HCT116 (cell line): ENCODE results near the gene DDN. TPM values are rescaled to one million over a fixed set of nuclear protein-coding genes. Genes with fewer than 3 reads are reported as not detected.

Source experiments
- ATAC-seq: fragments of 200-7000 bp; cut with Tn5 transposase; 2 replicates; pipeline ENCODE4 v1.9.1; 2020; ENCODE audit warnings: mild to moderate bottlenecking, moderate library complexity
- BruUV-seq: library from RNA; stranded (reverse); fragments of 400-500 nt; replicated peaks from 2 replicates; lab custom pipeline; 2021; lab: Mats Ljungman, UMichigan
- CTCF ChIA-PET: fragments of 300-600 bp; sonication (Branson Sonifier 250); formaldehyde crosslinking; loops from one replicate; lab custom pipeline; 2021; ENCODE audit warnings: antibody characterized with exemption; lab: Charles Lee
- POLR2A ChIA-PET: fragments of 300-600, 350-600 bp; sonication (Branson Sonifier 250); formaldehyde crosslinking; loops from one replicate; lab custom pipeline; 2021; ENCODE audit warnings: antibody characterized with exemption; lab: Charles Lee
- RAD21 ChIA-PET, 2 experiments: fragments of 300-600 bp; sonication (Branson Sonifier 250); formaldehyde crosslinking; loops; one replicate each; lab custom pipeline; 2023; ENCODE audit warnings: low total read pairs in 2 of 2; ENCODE audit not compliant: uncharacterized antibody in 2 of 2, unreplicated experiment in 2 of 2, low non-redundant PET in 1 of 2; lab: Charles Lee
- DNase-seq: peaks from one replicate; pipeline ENCODE4 v3.0.0-alpha.2; 2010; ENCODE audit warnings: low read depth, low spot score
- H2AFZ ChIP-seq: fragments of 200-600 bp; shearing (Covaris generic), sonication (generic); 2 replicates; pipeline ENCODE4 v1.6.1; 2017; ENCODE audit warnings: low read depth, mixed run types, mixed read lengths, antibody characterized with exemption, low read length; ENCODE audit not compliant: poor library complexity, severe bottlenecking
- H3K27ac ChIP-seq: 2 replicates; pipeline ENCODE4 v1.5.1; 2012; ENCODE audit warnings: low read depth, low read length
- H3K27me3 ChIP-seq: fragments of 200-600 bp; sonication (generic); 2 replicates; pipeline ENCODE4 v1.6.1; 2016; ENCODE audit warnings: mixed run types, low read length, mixed read lengths; ENCODE audit not compliant: insufficient read depth
- H3K36me3 ChIP-seq, 2 experiments: fragments of 200-500 bp in 1 of 2; fragments of 200-600 bp in 1 of 2; sonication (Bioruptor generic) in 1 of 2; sonication (generic) in 1 of 2; 2 replicates each; pipeline versions ENCODE4 v1.5.1 to v1.6.1; 2014 to 2016; ENCODE audit warnings: low read length in 2 of 2, inconsistent platforms in 1 of 2, mixed read lengths in 1 of 2, mixed run types in 1 of 2; ENCODE audit not compliant: insufficient read depth in 2 of 2, control insufficient read depth in 1 of 2
- H3K4me1 ChIP-seq, 2 experiments: fragments of 200-600 bp in 1 of 2; sonication (generic) in 1 of 2; 2 replicates each; pipeline versions ENCODE4 v1.5.1 to v1.6.1; 2012 to 2017; ENCODE audit warnings: low read length in 2 of 2, inconsistent platforms in 1 of 2, mild to moderate bottlenecking in 1 of 2, mixed read lengths in 1 of 2, mixed run types in 1 of 2, moderate library complexity in 1 of 2; ENCODE audit not compliant: insufficient read depth in 2 of 2, control insufficient read depth in 1 of 2
- H3K4me2 ChIP-seq: fragments of 200-600 bp; sonication (generic); 2 replicates; pipeline ENCODE4 v1.6.1; 2017; ENCODE audit warnings: mixed run types, low read length, mixed read lengths
- H3K4me3 ChIP-seq, 2 experiments: fragments of 200-600 bp in 1 of 2; sonication (generic) in 1 of 2; replicated peaks in 1 of 2; 2 replicates each; pipeline ENCODE4 v1.5.1; 2011 to 2016; ENCODE audit warnings: low read length in 2 of 2, control low read depth in 1 of 2, low read depth in 1 of 2, mild to moderate bottlenecking in 1 of 2, mixed read lengths in 1 of 2, mixed run types in 1 of 2
- H3K79me2 ChIP-seq: fragments of 200-600 bp; sonication (generic); 2 replicates; pipeline ENCODE4 v1.6.1; 2017; ENCODE audit warnings: mild to moderate bottlenecking, mixed run types, low read length, moderate library complexity, mixed read lengths; ENCODE audit not compliant: insufficient read depth
- H3K9ac ChIP-seq: fragments of 200-600 bp; sonication (generic); 2 replicates; pipeline ENCODE4 v1.6.1; 2016; ENCODE audit warnings: low read length, mixed read lengths
- H3K9me2 ChIP-seq: fragments of 200-600 bp; sonication (generic), shearing (Covaris generic); 2 replicates; pipeline ENCODE4 v1.6.1; 2017; ENCODE audit warnings: mixed run types, mild to moderate bottlenecking, moderate library complexity; ENCODE audit not compliant: insufficient read depth
- H3K9me3 ChIP-seq, 2 experiments: fragments of 200-500 bp in 1 of 2; fragments of 200-600 bp in 1 of 2; sonication (Bioruptor generic) in 1 of 2; sonication (generic) in 1 of 2; 2 replicates each; pipeline ENCODE4 v1.6.1; 2014 to 2017; ENCODE audit warnings: low read length in 2 of 2, mixed read lengths in 2 of 2, inconsistent platforms in 1 of 2, low read depth in 1 of 2, mild to moderate bottlenecking in 1 of 2, mixed run types in 1 of 2, moderate library complexity in 1 of 2; ENCODE audit not compliant: control insufficient read depth in 1 of 2, insufficient read depth in 1 of 2
- H4K20me1 ChIP-seq: fragments of 200-600 bp; sonication (generic), shearing (Covaris generic); 2 replicates; pipeline ENCODE4 v1.6.1; 2017; ENCODE audit warnings: mixed run types, mild to moderate bottlenecking, moderate library complexity; ENCODE audit not compliant: insufficient read depth
- EGR1 ChIP-seq: IDR thresholded peaks from 2 replicates; pipeline ENCODE4 v1.6.1; 2012; ENCODE audit warnings: low read depth
- ELF1 ChIP-seq: IDR thresholded peaks from 2 replicates; pipeline ENCODE4 v1.6.1; 2012; ENCODE audit warnings: low read depth, borderline replicate concordance
- EZH2phosphoT487 ChIP-seq: fragments of 200-600 bp; IDR thresholded peaks from 2 replicates; pipeline ENCODE4 v1.6.1; 2018; ENCODE audit warnings: antibody characterized with exemption, borderline replicate concordance
- POLR2A ChIP-seq: IDR thresholded peaks from 2 replicates; pipeline ENCODE4 v1.7.0; 2011; ENCODE audit warnings: borderline replicate concordance; ENCODE audit not compliant: insufficient read depth, insufficient read length; ENCODE audit errors: extremely low read depth
- POLR2AphosphoS5 ChIP-seq: IDR thresholded peaks from 2 replicates; pipeline ENCODE4 v1.6.1; 2011; ENCODE audit warnings: mild to moderate bottlenecking, low read depth, low read length, moderate library complexity
- REST ChIP-seq: IDR thresholded peaks from 2 replicates; pipeline ENCODE4 v1.6.1; 2012; ENCODE audit warnings: low read depth
- SIN3A ChIP-seq: IDR thresholded peaks from 2 replicates; pipeline ENCODE4 v1.6.1; 2012; ENCODE audit warnings: low read depth
- SP1 ChIP-seq: IDR thresholded peaks from 2 replicates; pipeline ENCODE4 v1.6.1; 2012; ENCODE audit warnings: low read depth
- SRF ChIP-seq: IDR thresholded peaks from 2 replicates; pipeline ENCODE4 v1.6.1; 2012; ENCODE audit warnings: low read depth
- YY1 ChIP-seq: IDR thresholded peaks from 2 replicates; pipeline ENCODE4 v1.6.1; 2011; ENCODE audit warnings: low read length, low read depth, moderate library complexity, mild to moderate bottlenecking; ENCODE audit not compliant: insufficient replicate concordance; ENCODE audit errors: extremely low read depth
- ZBTB33 ChIP-seq: IDR thresholded peaks from 2 replicates; pipeline ENCODE4 v1.6.1; 2011; ENCODE audit warnings: mild to moderate bottlenecking, low read length, moderate library complexity; ENCODE audit not compliant: insufficient replicate concordance; ENCODE audit errors: extremely low read depth
- intact Hi-C: fragments of 100-400 bp; cut with micrococcal nuclease; formaldehyde crosslinking; loops from 2 replicates; pipeline ENCODE4 v1.10.0; 2022
- total RNA-seq: library from RNA; stranded (reverse); gene quantifications from one replicate; pipeline ENCODE4 v1.2.1, GENCODE V29; 2021; ENCODE audit not compliant: unreplicated experiment

The DDN gene
- total RNA-seq, 1 experiment from 2014 or later, result 8.1 TPM

GRCh38 chr12:48946943-48947342, 52.2 kb downstream of the DDN start (continued):
- TF ChIP-seq REST (no peak), POLR2AphosphoS5 (no peak), POLR2A (no peak)

GRCh38 chr12:48946205-48946604, 53.0 kb downstream of the DDN start:
- BruUV-seq, result TSS peak; percentile 14
- CTCF ChIA-PET, result no interaction called here
- no peak for ATAC-seq

More at GRCh38 chr12:48946205-48946604, 53.0 kb downstream of the DDN start:
- H3K79me2 ChIP-seq, result peaks cover 89% of the 10 kb centered on the region
- no peak overlapping the region for H3K4me3 ChIP-seq
- ChIA-PET RAD21 (no interaction called here), POLR2A (no interaction called here)
- no peak overlapping the region for H3K9ac ChIP-seq
- no peak overlapping the region for H3K4me2 ChIP-seq
- no peaks in the 10 kb centered on the region for H4K20me1 ChIP-seq
- no peaks in the 10 kb centered on the region for H3K4me1 ChIP-seq
- no peak overlapping the region for H2AFZ ChIP-seq
- no peaks in the 10 kb centered on the region for H3K9me2 ChIP-seq
- TF ChIP-seq EZH2phosphoT487, result no peak
- TF ChIP-seq ELF1, result no peak
- TF ChIP-seq REST, result no peak
- no peak for TF ChIP-seq YY1
- TF ChIP-seq ZBTB33, result no peak
- TF ChIP-seq EGR1, result no peak
- no peak for TF ChIP-seq SP1
- no peak for TF ChIP-seq SRF
- TF ChIP-seq SIN3A, result no peak
- TF ChIP-seq POLR2AphosphoS5, result no peak
- TF ChIP-seq, all 23 proteins: peak for 0
- intact Hi-C loops, result no loop called here
- H3K9me3 ChIP-seq, result no peaks in the 10 kb centered on the region
- H3K27ac ChIP-seq, result no peak overlapping the region
- no peak for DNase-seq
- H3K27me3 ChIP-seq, result no peaks in the 10 kb centered on the region
- peaks cover 2 to 6% of the 10 kb centered on the region in 2 experiments; a peak in 3 of 4 replicates for H3K36me3 ChIP-seq
